H1 (cell line): ENCODE results near the gene IQCK. TPM values are rescaled to one million over a fixed set of nuclear protein-coding genes. Genes with fewer than 3 reads are reported as not detected.

ENCODE experiments used
- CTCF ChIA-PET: fragments of 300-600 bp; sonication (Branson Sonifier 250); formaldehyde crosslinking; loops from one replicate; lab custom pipeline; 2021; ENCODE audit not compliant: partially characterized antibody; lab: Charles Lee
- POLR2A ChIA-PET: fragments of 300-600 bp; sonication (Branson Sonifier 250); formaldehyde crosslinking; loops from one replicate; lab custom pipeline; 2021; ENCODE audit warnings: inconsistent platforms; ENCODE audit not compliant: partially characterized antibody; lab: Charles Lee
- DNase-seq, 2 experiments: peaks; one replicate each; pipeline versions ENCODE4 v3.0.0 to v3.0.0-alpha.2; 2010 to 2022; ENCODE audit warnings: low spot score in 2 of 2, low read depth in 1 of 2, mixed read lengths in 1 of 2
- FAIRE-seq: peaks from 2 replicates; lab custom pipeline; 2011; peaks lifted over from hg19 to GRCh38; lab: Jason Lieb, UNC
- H2AFZ ChIP-seq: 2 replicates; pipeline ENCODE4 v1.8.1; 2012; ENCODE audit warnings: low read length, inconsistent platforms
- H2AK5ac ChIP-seq: 2 replicates; pipeline ENCODE4 v1.6.1; 2013; ENCODE audit warnings: low read depth, low read length
- H2BK120ac ChIP-seq: replicated peaks from 2 replicates; pipeline ENCODE3; 2013; ENCODE audit warnings: low read depth, low read length, inconsistent platforms
- H2BK12ac ChIP-seq: 2 replicates; pipeline ENCODE4 v1.6.1; 2013; ENCODE audit warnings: low read depth, low read length
- H2BK15ac ChIP-seq: 2 replicates; pipeline ENCODE4 v1.6.1; 2013; ENCODE audit warnings: low read length
- H2BK20ac ChIP-seq: 2 replicates; pipeline ENCODE4 v1.6.1; 2013; ENCODE audit warnings: low read length
- H2BK5ac ChIP-seq: 2 replicates; pipeline ENCODE4 v1.6.1; 2013; ENCODE audit warnings: low read depth, low read length
- H3K14ac ChIP-seq: 2 replicates; pipeline ENCODE4 v1.6.1; 2013; ENCODE audit warnings: inconsistent platforms; ENCODE audit not compliant: insufficient read length
- H3K18ac ChIP-seq: 2 replicates; pipeline ENCODE4 v1.6.1; 2013; ENCODE audit warnings: low read length; ENCODE audit errors: extremely low read depth
- H3K23ac ChIP-seq: 2 replicates; pipeline ENCODE4 v1.6.1; 2013; ENCODE audit warnings: inconsistent platforms; ENCODE audit not compliant: insufficient read length
- H3K23me2 ChIP-seq: 2 replicates; pipeline ENCODE4 v1.6.1; 2013; ENCODE audit warnings: low read depth, low read length
- H3K27ac ChIP-seq: 2 replicates; pipeline ENCODE4 v1.6.1; 2011; ENCODE audit warnings: low read depth, low read length, inconsistent platforms
- H3K27me3 ChIP-seq, 4 experiments: replicated peaks in 1 of 4; 1 replicate in 1 of 4; 2 replicates in 3 of 4; pipeline versions ENCODE4 v1.6.1 to v1.8.1; 2011 to 2013; ENCODE audit warnings: low read length in 3 of 4, mild to moderate bottlenecking in 3 of 4, inconsistent platforms in 2 of 4, mixed read lengths in 2 of 4, moderate library complexity in 1 of 4; ENCODE audit not compliant: control insufficient read depth in 3 of 4, insufficient read depth in 3 of 4; ENCODE audit errors: extremely low read depth in 1 of 4
- H3K36me3 ChIP-seq, 4 experiments: 2 replicates each; pipeline versions ENCODE4 v1.6.1 to v1.8.1; 2011 to 2013; ENCODE audit warnings: mild to moderate bottlenecking in 4 of 4, low read length in 3 of 4, moderate library complexity in 2 of 4, control low read depth in 1 of 4, inconsistent platforms in 1 of 4; ENCODE audit not compliant: insufficient read depth in 4 of 4, control insufficient read depth in 2 of 4
- H3K4ac ChIP-seq: replicated peaks from 2 replicates; pipeline ENCODE3; 2013; ENCODE audit warnings: low read length, low read depth, mixed read lengths, inconsistent platforms; ENCODE audit not compliant: insufficient read length
- H3K4me1 ChIP-seq, 4 experiments: replicated peaks in 1 of 4; 1 replicate in 1 of 4; 2 replicates in 3 of 4; pipeline versions ENCODE4 v1.6.1 to v1.8.1; 2011 to 2013; ENCODE audit warnings: low read length in 3 of 4, inconsistent platforms in 2 of 4, mixed read lengths in 1 of 4; ENCODE audit not compliant: insufficient read depth in 4 of 4, control insufficient read depth in 3 of 4
- H3K4me2 ChIP-seq, 2 experiments: 2 replicates each; pipeline versions ENCODE4 v1.6.1 to v1.8.1; 2011 to 2013; ENCODE audit warnings: low read depth in 2 of 2, low read length in 2 of 2, control low read depth in 1 of 2, inconsistent platforms in 1 of 2, mild to moderate bottlenecking in 1 of 2; ENCODE audit not compliant: insufficient read depth in 1 of 2
- H3K4me3 ChIP-seq, 4 experiments: fragments of 200-600, 300-600 bp in 1 of 4; sonication (generic), shearing (Covaris generic), sonication (Bioruptor Twin) in 1 of 4; 2 replicates each; pipeline versions ENCODE4 v1.5.1 to v1.8.1; 2011 to 2016; ENCODE audit warnings: low read length in 4 of 4, low read depth in 3 of 4, control low read depth in 2 of 4, inconsistent platforms in 2 of 4, mild to moderate bottlenecking in 2 of 4, mixed read lengths in 1 of 4, moderate library complexity in 1 of 4; ENCODE audit not compliant: insufficient read depth in 2 of 4; ENCODE audit errors: extremely low read depth in 1 of 4
- H3K56ac ChIP-seq: replicated peaks from 2 replicates; pipeline ENCODE3; 2013; ENCODE audit warnings: low read depth, mild to moderate bottlenecking, mixed read lengths, low read length, inconsistent platforms; ENCODE audit not compliant: insufficient read length
- H3K79me1 ChIP-seq: 2 replicates; pipeline ENCODE4 v1.6.1; 2013; ENCODE audit warnings: low read depth, low read length, control low read depth
- H3K79me2 ChIP-seq, 2 experiments: 2 replicates each; pipeline versions ENCODE4 v1.6.1 to v1.8.1; 2012 to 2013; ENCODE audit warnings: low read length in 2 of 2, mild to moderate bottlenecking in 2 of 2, inconsistent platforms in 1 of 2; ENCODE audit not compliant: insufficient read depth in 2 of 2, control insufficient read depth in 1 of 2
- H3K9ac ChIP-seq, 4 experiments: replicated peaks in 1 of 4; 1 replicate in 1 of 4; 2 replicates in 3 of 4; pipeline versions ENCODE4 v1.6.1 to v1.8.1; 2011 to 2013; ENCODE audit warnings: low read depth in 3 of 4, low read length in 3 of 4, control low read depth in 2 of 4, mild to moderate bottlenecking in 2 of 4, moderate library complexity in 2 of 4, inconsistent platforms in 1 of 4; ENCODE audit errors: extremely low read depth in 1 of 4
- H3K9me3 ChIP-seq, 2 experiments: 2 replicates each; pipeline versions ENCODE4 v1.6.1 to v1.8.1; 2012 to 2013; ENCODE audit warnings: mild to moderate bottlenecking in 2 of 2, moderate library complexity in 2 of 2, control low read depth in 1 of 2, inconsistent platforms in 1 of 2, low read depth in 1 of 2, low read length in 1 of 2, mixed read lengths in 1 of 2; ENCODE audit not compliant: insufficient read depth in 2 of 2
- H4K20me1 ChIP-seq, 2 experiments: replicated peaks in 1 of 2; 2 replicates each; pipeline versions ENCODE3 to v1.8.1; 2011 to 2013; ENCODE audit warnings: inconsistent platforms in 2 of 2, low read length in 2 of 2, mild to moderate bottlenecking in 1 of 2; ENCODE audit not compliant: insufficient read depth in 2 of 2, control insufficient read depth in 1 of 2
- H4K5ac ChIP-seq: 2 replicates; pipeline ENCODE4 v1.6.1; 2013; ENCODE audit warnings: low read length, low read depth, mixed read lengths, inconsistent platforms; ENCODE audit not compliant: insufficient read length
- H4K8ac ChIP-seq: 2 replicates; pipeline ENCODE4 v1.8.0; 2013; ENCODE audit warnings: mild to moderate bottlenecking, moderate library complexity, low read length, inconsistent platforms; ENCODE audit not compliant: insufficient read depth; ENCODE audit errors: extremely low read depth
- H4K91ac ChIP-seq: replicated peaks from 2 replicates; pipeline ENCODE3; 2013; ENCODE audit warnings: low read length, mixed read lengths, inconsistent platforms; ENCODE audit not compliant: insufficient read length
- BRCA1 ChIP-seq: IDR thresholded peaks from 2 replicates; pipeline ENCODE4 v1.6.1; 2012; ENCODE audit warnings: low read depth, low read length, improper control_type of control experiment
- CBX5 ChIP-seq: fragments of 300-800, 300-1000 bp; sonication (generic); IDR thresholded peaks from 2 replicates; pipeline ENCODE4 v1.7.1; 2016; ENCODE audit warnings: antibody characterized with exemption, low read length, low read depth
- CEBPB ChIP-seq: IDR thresholded peaks from 2 replicates; pipeline ENCODE4 v1.6.1; 2012; ENCODE audit warnings: low read depth, low read length
- CTBP2 ChIP-seq: IDR thresholded peaks from 2 replicates; pipeline ENCODE4 v1.7.0; 2011; ENCODE audit warnings: borderline replicate concordance, mild to moderate bottlenecking, moderate library complexity, mixed read lengths, low read length; ENCODE audit not compliant: insufficient read depth, insufficient read length
- KDM5A ChIP-seq: fragments of 200-600 bp; IDR thresholded peaks from 2 replicates; pipeline ENCODE4 v1.7.1; 2012; ENCODE audit warnings: mild to moderate bottlenecking, low read length, inconsistent platforms, mixed read lengths
- MAX ChIP-seq: IDR thresholded peaks from 2 replicates; pipeline ENCODE4 v1.6.1; 2012; ENCODE audit warnings: inconsistent platforms
- NANOG ChIP-seq: IDR thresholded peaks from 2 replicates; pipeline ENCODE4 v1.6.1; 2011; ENCODE audit warnings: low read length, low read depth, mild to moderate bottlenecking, inconsistent platforms; ENCODE audit not compliant: insufficient read depth, poor library complexity, severe bottlenecking
- POLR2A ChIP-seq, 2 experiments: IDR thresholded peaks; 1 replicate in 1 of 2; 2 replicates in 1 of 2; pipeline ENCODE4 v1.6.1; 2011; ENCODE audit warnings: low read depth in 2 of 2, low read length in 2 of 2, mild to moderate bottlenecking in 2 of 2; ENCODE audit errors: control extremely low read depth in 1 of 2
- SP2 ChIP-seq: IDR thresholded peaks from 2 replicates; pipeline ENCODE4 v1.6.1; 2012; ENCODE audit warnings: mild to moderate bottlenecking, low read length, inconsistent platforms
- SRF ChIP-seq: IDR thresholded peaks from 2 replicates; pipeline ENCODE4 v1.6.1; 2011; ENCODE audit warnings: mild to moderate bottlenecking, low read depth, low read length, moderate library complexity
- TAF7 ChIP-seq: optimal IDR thresholded peaks from 2 replicates; pipeline ENCODE3; 2011; ENCODE audit warnings: low read depth, mild to moderate bottlenecking, inconsistent platforms, low read length, moderate library complexity, borderline replicate concordance
- WGBS, 2 experiments: shearing (Covaris generic) in 1 of 2; methylation state at CpG; one replicate each; pipeline versions ENCODE4 v1.1.6 to v1.1.7; 2013 to 2015; ENCODE audit warnings: low lambda C conversion rate in 2 of 2, mixed read lengths in 2 of 2, inconsistent platforms in 1 of 2, low coverage in 1 of 2, missing lambda C conversion rate in 1 of 2; ENCODE audit not compliant: insufficient replicate concordance in 2 of 2, insufficient coverage in 1 of 2, insufficient read length in 1 of 2; ENCODE audit errors: extremely low coverage in 1 of 2, missing lambda C conversion rate in 1 of 2; 5-methylcytosine and 5-hydroxymethylcytosine counted together
- polyA plus RNA-seq, 7 experiments: library from polyadenylated mRNA; depleted of rRNA in 3 of 7; stranded (reverse) in 5 of 7; unstranded in 2 of 7; fragments of >200 nt in 5 of 7; fragments of 200-250 nt in 2 of 7; gene quantifications; 1 replicate in 5 of 7; 2 replicates in 1 of 7; 4 replicates in 1 of 7; pipeline versions ENCODE4 v1.2.1 to v1.2.3, GENCODE V29; 2011 to 2013; ENCODE audit warnings: missing spikeins in 2 of 7, mixed read lengths in 2 of 7
- total RNA-seq: library from RNA; stranded (reverse); fragmentation: NEBNext Ultra II Directional; extraction: Animal tissue kit (Norgen Biotek cat#: 25700); gene quantifications from 2 replicates; pipeline ENCODE4 v1.2.1, GENCODE V29; 2021

Gene IQCK
- total and polyA plus RNA-seq, 2 of the 8 experiments (the other 6 are each of a cell fraction or from before 2014, with no cell fraction given), result 6.2 to 9.3 TPM

GRCh38 chr16:19709381-19710136 lies 8.5 kb upstream of the IQCK start:
- no peak for DNase-seq
- Histone ChIP-seq H3K79me2 (peaks cover 12 to 96% of the 10 kb centered on the region in 2 experiments; a peak in 3 of 4 replicates), H3K4ac (no peak overlapping the region), H2BK12ac (peak overlapping the region; percentile 17; the same call in 1 of the 2 replicates), H3K4me2 (no peak overlapping the region; a peak in 2 of 4 replicates), H2BK15ac (0 out of 2 replicates have a peak overlapping the region, but pooled peaks have one; percentile 3), H4K20me1 (peaks cover 44 to 58% of the 10 kb centered on the region in 2 experiments), H2BK120ac (no peak overlapping the region), H2AK5ac (no peak overlapping the region), H3K4me1 (peaks cover 12 to 50% (median 37%) of the 10 kb centered on the region in 4 experiments), H3K36me3 (peaks cover 36 to 88% (median 56%) of the 10 kb centered on the region in 4 experiments), H3K27me3 (no peaks in the 10 kb centered on the region), H3K9me3 (no peaks in the 10 kb centered on the region), H3K23ac (no peak overlapping the region), H3K79me1 (peaks cover 33% of the 10 kb centered on the region), H2BK5ac (0 out of 2 replicates have a peak overlapping the region, but pooled peaks have one; percentile 60), H2BK20ac (no peak overlapping the region), H3K56ac (no peak overlapping the region), H3K27ac (peak overlapping the region; percentile 48; the same call in 1 of the 2 replicates), H4K5ac (no peak overlapping the region), H3K14ac (no peak overlapping the region), H4K8ac (no peak overlapping the region; the same call in 1 of the 2 replicates), H4K91ac (no peak overlapping the region), H3K23me2 (no peaks in the 10 kb centered on the region), H2AFZ (no peak overlapping the region), H3K18ac (no peak overlapping the region), H3K9ac (peak overlapping the region in 2 of 4 experiments; percentile 8 to 12; a peak in 3 of 7 replicates), H3K4me3 (no peak overlapping the region)
- ChIA-PET CTCF (interaction anchor here (0.7 to 1.9 kb wide), 5 partner anchors 28 to 191 kb away, joined by 3 to 4 read pairs (median 3); no protein-coding TSS in a partner anchor), POLR2A (interaction anchor here (0.6 to 3.3 kb wide), 12 partner anchors 8 to 512 kb away, joined by 3 to 20 read pairs (median 5); partner anchors contain the start of genes IQCK and KNOP1)
- WGBS, 2 experiments, result 91% methylated on average over 22 of the region's 22 CpGs; no CpG with 5 or more reads in 1 of the 2 experiments
- FAIRE-seq, result no peak
- TF ChIP-seq POLR2A (IDR thresholded peaks at IDR 0.05; ENCODE audit: control extremely low read depth in 1 of 2, low read depth in 2 of 2, low read length in 2 of 2), result no peak; a peak in 1 of 3 replicates
- no peak for TF ChIP-seq SP2
- TF ChIP-seq TAF7, result no peak
- no peak for TF ChIP-seq BRCA1
- no peak for TF ChIP-seq MAX
- no peak for TF ChIP-seq NANOG
- TF ChIP-seq CEBPB, result no peak
- no peak for TF ChIP-seq KDM5A
- no peak for TF ChIP-seq CTBP2
- TF ChIP-seq CBX5, result no peak
- no peak for TF ChIP-seq SRF
